ENCODE data around the gene CBX8.

The CBX8 gene

GRCh38 chr17:79792984-79793923 lies 3.6 kb downstream of the CBX8 start:
- DNase-seq (ENCODE audit: low read depth in 2 of 2): no peak

GRCh38 chr17:79792341-79792871 lies 4.5 kb downstream of the CBX8 start:
- no peak for DNase-seq (ENCODE audit: low read depth in 2 of 2)

GRCh38 chr17:79791735-79792161 lies 5.1 kb downstream of the CBX8 start:
- DNase-seq (ENCODE audit: low read depth in 2 of 2): no peak

- no peak for DNase-seq (ENCODE audit: low read depth in 2 of 2)
Observed at GRCh38 chr17:79790805-79791734, 5.8 kb downstream of the CBX8 start.

- DNase-seq (ENCODE audit: low read depth in 2 of 2): no peak
Observed at GRCh38 chr17:79789943-79790804, 6.7 kb downstream of the CBX8 start.

DNA sequence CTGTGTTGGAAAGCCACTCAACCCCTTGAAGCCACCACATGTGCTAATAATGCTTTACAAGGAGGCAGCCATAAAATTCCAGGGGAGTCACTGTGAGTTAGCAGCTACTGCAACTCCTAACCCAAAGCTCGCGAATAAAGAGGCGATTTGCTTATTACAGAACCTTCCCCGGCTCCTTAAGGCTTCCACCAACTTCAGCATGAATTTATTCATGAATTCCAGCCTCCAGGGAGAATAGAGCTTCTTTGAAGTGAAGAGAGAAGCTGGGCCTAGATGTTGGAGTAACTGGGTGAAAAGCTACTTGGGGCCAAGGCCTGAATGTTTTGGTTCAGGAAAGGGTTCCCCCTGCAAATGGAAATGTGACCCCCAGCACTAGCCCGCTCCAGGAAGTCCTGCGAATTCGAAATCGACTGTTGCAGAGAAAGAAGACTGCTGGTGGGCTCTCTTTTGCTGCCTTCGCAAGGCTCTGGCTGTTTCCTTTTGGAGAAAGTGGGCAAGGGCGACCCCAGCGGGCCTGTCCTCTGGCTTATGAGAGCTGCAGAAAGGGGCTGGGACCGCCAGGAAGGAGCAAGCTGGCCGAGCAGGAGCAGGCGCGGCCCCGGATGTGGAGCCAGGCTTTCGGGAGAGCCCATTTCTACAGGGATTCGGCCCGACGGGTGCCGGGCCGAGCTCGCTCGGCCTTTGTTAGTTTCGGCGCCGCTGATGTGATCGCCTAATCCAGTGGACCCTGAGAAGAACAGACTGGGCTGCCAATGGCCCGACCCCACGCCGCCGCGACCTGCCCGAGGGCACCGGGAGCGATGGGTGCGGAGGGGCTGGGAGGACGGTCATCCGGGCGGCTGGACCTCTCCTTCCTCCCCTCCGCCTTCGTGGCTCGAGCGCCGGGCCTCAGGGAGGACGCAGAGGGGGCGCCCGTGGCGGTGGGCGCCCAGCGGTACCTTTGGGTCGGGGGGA lies 7.6 kb downstream of the CBX8 start:
- no peak for DNase-seq (ENCODE audit: low read depth in 2 of 2)

- DNase-seq (ENCODE audit: low read depth in 2 of 2): no peak
Observed at GRCh38 chr17:79788455-79788854, 8.4 kb downstream of the CBX8 start.

DNA sequence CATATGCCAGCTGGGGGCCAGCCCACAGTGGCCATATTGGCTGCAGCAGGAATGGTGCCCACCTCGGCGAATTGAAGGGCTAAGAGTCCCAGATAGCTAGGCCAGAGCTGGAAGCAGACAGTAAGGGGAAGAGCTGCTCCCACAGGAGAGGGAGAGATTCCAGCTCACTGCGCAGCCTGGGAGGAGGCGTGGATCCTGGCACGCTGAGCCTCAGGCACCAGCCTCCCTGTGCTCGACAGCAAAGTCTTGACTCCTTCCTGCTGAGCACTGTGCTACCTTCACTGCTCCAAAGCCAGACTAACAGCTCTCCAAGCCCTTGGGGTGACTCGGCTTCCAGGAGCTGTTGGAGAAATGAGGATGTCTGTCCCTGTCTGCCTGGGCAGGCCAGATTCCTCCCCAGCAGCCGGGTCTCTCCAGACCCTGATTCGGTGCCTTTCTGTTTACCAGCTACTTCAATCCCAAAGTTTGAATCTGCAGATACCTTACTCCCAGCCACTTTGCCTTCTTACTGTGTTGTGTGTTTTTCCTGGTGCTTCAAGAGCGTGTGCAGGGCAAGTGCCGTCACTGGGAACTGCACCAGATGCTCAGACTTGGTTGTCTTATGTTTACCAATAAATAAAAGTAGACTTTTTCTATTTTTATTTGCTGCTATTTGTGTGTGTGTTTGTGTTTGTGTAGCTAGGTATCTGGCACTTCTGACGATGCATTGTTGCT lies 9.8 kb downstream of the CBX8 start:
- DNase-seq (ENCODE audit: low read depth in 2 of 2): no peak

DNA sequence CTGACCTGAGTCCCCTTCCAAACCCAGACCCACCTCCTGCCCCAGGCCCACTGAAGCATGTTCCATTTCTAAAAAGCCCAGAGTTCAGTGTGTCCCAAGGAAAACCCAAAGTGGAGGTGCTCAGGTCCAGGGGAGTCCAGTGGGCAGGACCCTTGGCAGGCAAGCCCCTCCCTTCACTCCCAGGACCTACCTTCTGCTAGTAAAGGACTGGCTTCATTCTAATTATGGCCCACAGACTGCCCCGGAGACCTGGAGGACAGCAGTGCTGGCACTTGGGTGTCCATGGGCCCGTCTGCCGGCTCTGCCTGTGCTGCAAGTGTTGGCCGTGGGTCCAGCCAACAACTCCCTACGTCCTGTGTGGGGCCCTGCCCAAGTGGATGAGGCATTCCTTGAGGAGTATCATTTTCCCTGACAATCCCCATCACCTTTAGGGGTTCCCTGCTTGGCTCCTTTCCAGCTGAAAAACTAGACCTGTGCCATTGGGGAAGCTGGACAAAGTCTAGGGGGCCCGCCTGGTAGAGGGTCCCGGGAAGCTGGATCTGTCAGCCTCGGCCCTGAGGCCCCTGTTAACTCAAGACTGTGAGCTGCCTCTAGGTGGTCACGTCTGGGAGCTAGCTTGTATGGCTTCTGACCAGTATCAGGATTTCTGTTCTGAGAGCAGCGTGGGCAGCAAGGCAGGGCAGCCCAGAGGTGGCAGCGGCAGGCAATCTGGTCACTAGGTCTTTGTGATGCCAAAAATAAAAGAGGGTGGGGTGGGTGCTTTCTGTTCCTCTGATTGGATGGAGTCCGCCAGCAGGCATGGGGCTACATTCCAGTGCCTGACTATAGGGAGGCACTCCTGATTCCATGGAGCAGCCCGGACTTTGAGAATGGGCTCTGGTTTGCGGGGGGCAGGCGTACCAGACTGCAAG lies 10.7 kb downstream of the CBX8 start:
- no peak for DNase-seq (ENCODE audit: low read depth in 2 of 2)

- DNase-seq (ENCODE audit: low read depth in 2 of 2): no peak
Observed at GRCh38 chr17:79785017-79785899, 11.6 kb downstream of the CBX8 start.

DNA sequence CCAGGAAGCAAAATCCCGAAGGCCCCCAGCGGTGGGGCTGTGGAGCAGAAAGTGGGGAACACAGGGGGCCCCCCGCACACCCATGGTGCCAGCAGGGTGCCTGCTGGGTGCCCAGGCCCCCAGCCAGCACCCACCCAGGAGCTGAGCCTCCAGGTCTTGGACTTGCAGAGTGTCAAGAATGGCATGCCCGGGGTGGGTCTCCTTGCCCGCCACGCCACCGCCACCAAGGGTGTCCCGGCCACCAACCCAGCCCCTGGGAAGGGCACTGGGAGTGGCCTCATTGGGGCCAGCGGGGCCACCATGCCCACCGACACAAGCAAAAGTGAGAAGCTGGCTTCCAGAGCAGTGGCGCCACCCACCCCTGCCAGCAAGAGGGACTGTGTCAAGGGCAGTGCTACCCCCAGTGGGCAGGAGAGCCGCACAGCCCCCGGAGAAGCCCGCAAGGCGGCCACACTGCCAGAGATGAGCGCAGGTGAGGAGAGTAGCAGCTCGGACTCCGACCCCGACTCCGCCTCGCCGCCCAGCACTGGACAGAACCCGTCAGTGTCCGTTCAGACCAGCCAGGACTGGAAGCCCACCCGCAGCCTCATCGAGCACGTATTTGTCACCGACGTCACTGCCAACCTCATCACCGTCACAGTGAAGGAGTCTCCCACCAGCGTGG lies 12.4 kb downstream of the CBX8 start:
- DNase-seq (ENCODE audit: low read depth in 2 of 2): no peak

DNA sequence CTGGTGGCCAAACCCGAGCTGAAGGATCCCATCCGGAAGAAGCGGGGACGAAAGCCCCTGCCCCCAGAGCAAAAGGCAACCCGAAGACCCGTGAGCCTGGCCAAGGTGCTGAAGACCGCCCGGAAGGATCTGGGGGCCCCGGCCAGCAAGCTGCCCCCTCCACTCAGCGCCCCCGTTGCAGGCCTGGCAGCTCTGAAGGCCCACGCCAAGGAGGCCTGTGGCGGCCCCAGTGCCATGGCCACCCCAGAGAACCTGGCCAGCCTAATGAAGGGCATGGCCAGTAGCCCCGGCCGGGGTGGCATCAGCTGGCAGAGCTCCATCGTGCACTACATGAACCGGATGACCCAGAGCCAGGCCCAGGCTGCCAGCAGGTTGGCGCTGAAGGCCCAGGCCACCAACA lies 13.0 kb downstream of the CBX8 start:
- DNase-seq (ENCODE audit: low read depth in 2 of 2): no peak

- DNase-seq (ENCODE audit: low read depth in 2 of 2): no peak
Observed at GRCh38 chr17:79781736-79782575, 14.9 kb downstream of the CBX8 start.

DNA sequence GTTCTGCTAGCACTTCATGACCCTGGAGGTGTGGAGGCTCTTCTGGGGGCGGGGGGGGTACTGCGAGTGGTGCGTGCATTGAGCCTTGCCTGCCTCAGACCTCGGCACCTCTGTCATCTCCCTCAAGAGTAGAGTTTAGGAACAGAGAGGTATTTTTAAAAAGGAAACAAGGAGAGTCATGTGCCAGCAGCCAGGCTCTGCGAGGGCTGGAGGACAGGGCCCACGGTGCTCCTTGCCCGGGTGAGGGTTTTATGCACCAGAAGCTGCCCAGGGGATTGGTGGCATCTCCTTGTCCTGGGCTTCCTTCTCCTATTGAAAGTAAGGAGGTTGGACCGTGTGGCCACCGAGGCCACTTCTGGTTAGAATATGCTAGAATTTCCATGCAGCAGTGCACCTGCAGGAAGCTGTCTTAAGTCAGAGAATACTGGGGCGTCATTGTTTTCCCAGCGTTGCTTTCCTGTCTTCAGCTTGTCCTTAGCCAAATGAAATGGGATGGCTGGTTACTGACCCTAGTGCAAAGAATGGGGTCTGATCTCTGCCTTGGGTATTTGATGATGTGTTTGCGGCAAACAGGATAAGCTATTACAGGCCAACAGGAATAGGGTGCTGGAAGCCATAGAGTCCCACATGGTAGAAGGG lies 15.7 kb downstream of the CBX8 start:
- DNase-seq (ENCODE audit: low read depth in 2 of 2): no peak

GRCh38 chr17:79779661-79780365 lies 17.1 kb downstream of the CBX8 start:
- no peak for DNase-seq (ENCODE audit: low read depth in 2 of 2)
